BLaER1 (cell line): ENCODE measurements around the gene UBXN7.
A peak's percentile ranks its signal among the peaks of the same experiment; 100 is the strongest.
"Not testable (repeated sequence)": the region's sequence is repeated elsewhere in the genome, so short reads cannot be mapped to it uniquely, and the experiment has no call there.

Experiments
- H3K27ac ChIP-seq: shearing (Covaris generic); formaldehyde crosslinking; 2 replicates; pipeline ENCODE4 v1.8.1; 2022
- H3K27me3 ChIP-seq: shearing (Covaris generic); formaldehyde crosslinking; 2 replicates; pipeline ENCODE4 v1.8.1; 2022
- H3K36me3 ChIP-seq: shearing (Covaris generic); formaldehyde crosslinking; 2 replicates; pipeline ENCODE4 v1.8.1; 2022
- H3K4me1 ChIP-seq: shearing (Covaris generic); formaldehyde crosslinking; 2 replicates; pipeline ENCODE4 v1.8.1; 2022
- H3K4me2 ChIP-seq: shearing (Covaris generic); formaldehyde crosslinking; 2 replicates; pipeline ENCODE4 v1.8.1; 2022
- H3K4me3 ChIP-seq: shearing (Covaris generic); formaldehyde crosslinking; 2 replicates; pipeline ENCODE4 v1.8.1; 2022
- H3K9ac ChIP-seq: shearing (Covaris generic); formaldehyde crosslinking; 2 replicates; pipeline ENCODE4 v1.8.1; 2022
- H3K9me3 ChIP-seq: shearing (Covaris generic); formaldehyde crosslinking; 2 replicates; pipeline ENCODE4 v1.8.1; 2022
- H4K20me1 ChIP-seq: shearing (Covaris generic); formaldehyde crosslinking; 2 replicates; pipeline ENCODE4 v1.8.1; 2022
- Cebpa-rat ChIP-seq: shearing (Covaris generic); IDR thresholded peaks from 2 replicates; pipeline ENCODE4 v1.8.1; 2022

The UBXN7 gene

DNA sequence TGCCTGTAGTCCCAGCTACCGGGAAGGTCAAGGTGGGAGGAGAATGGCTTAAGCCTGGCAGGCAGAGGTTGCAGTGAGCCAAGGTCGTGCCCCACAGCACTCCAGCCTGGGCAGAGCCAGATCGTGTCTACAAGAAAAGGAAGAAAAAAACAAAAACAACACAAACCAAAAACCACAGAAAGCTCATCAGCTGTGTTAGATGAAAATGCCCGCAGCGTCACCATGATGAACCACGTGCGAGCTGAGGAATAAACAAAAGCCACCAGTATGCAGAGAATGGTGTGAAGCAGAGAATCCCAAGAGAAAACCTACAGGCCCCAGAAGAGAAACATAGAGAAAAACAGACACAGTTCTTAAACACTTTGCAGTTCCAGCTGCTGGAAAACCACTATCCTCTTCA lies 74.3 kb downstream of the UBXN7 start:
- Histone ChIP-seq H3K9ac (no peak overlapping the region; the same call in 1 of the 2 replicates), H3K4me2 (peak overlapping the region; percentile 70), H3K36me3 (peaks cover 94% of the 10 kb centered on the region), H4K20me1 (peaks cover 64% of the 10 kb centered on the region), H3K27ac (no peak overlapping the region), H3K4me1 (peaks cover 26% of the 10 kb centered on the region), H3K27me3 (no peaks in the 10 kb centered on the region), H3K9me3 (no peaks in the 10 kb centered on the region), H3K4me3 (no peak overlapping the region)
- TF ChIP-seq Cebpa-rat, result no peak

- Histone ChIP-seq H3K9me3 (no peaks in the 10 kb centered on the region), H3K4me1 (peaks cover 26% of the 10 kb centered on the region), H3K4me2 (no peak overlapping the region), H3K4me3 (no peak overlapping the region), H3K36me3 (peaks cover 93% of the 10 kb centered on the region), H3K27ac (no peak overlapping the region), H3K9ac (no peak overlapping the region), H4K20me1 (peaks cover 64% of the 10 kb centered on the region), H3K27me3 (no peaks in the 10 kb centered on the region)
- TF ChIP-seq Cebpa-rat, result no peak
Measured at GRCh38 chr3:196356556-196356955, 75.7 kb downstream of the UBXN7 start.

DNA sequence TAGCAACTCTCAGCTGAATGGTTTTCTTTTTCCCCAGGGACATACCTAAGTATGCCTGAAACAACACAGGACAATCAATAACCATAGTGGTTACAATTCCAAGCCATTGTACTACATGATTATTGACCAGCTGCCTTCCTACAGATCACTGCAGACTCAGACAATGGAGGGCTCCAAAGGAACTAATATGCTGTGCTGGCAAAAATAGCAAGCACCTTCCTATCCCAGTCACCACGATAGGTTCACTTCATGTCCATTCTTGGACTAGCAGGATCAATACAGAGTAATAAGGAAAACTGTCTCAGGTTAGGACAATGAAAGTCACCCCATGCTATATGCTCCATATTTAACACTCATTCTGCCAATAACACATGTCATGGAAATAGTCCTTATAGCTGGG lies 76.6 kb downstream of the UBXN7 start:
- H3K4me3 ChIP-seq, result no peak overlapping the region
- peaks cover 26% of the 10 kb centered on the region for H3K4me1 ChIP-seq
- H3K36me3 ChIP-seq, result peaks cover 88% of the 10 kb centered on the region
- no peaks in the 10 kb centered on the region for H3K9me3 ChIP-seq
- no peak for TF ChIP-seq Cebpa-rat
- no peak overlapping the region for H3K4me2 ChIP-seq
- no peak overlapping the region for H3K9ac ChIP-seq
- peaks cover 62% of the 10 kb centered on the region for H4K20me1 ChIP-seq
- H3K27ac ChIP-seq, result no peak overlapping the region
- H3K27me3 ChIP-seq, result no peaks in the 10 kb centered on the region

- peaks cover 83% of the 10 kb centered on the region for H3K36me3 ChIP-seq
- peaks cover 46% of the 10 kb centered on the region for H4K20me1 ChIP-seq
- no peak overlapping the region for H3K9ac ChIP-seq
- no peaks in the 10 kb centered on the region for H3K27me3 ChIP-seq
- H3K4me1 ChIP-seq, result peaks cover 22% of the 10 kb centered on the region
- no peak overlapping the region for H3K4me3 ChIP-seq
- H3K9me3 ChIP-seq, result no peaks in the 10 kb centered on the region
- no peak overlapping the region for H3K4me2 ChIP-seq
- TF ChIP-seq Cebpa-rat, result no peak
- no peak overlapping the region for H3K27ac ChIP-seq
Measured at GRCh38 chr3:196354132-196354531, 78.1 kb downstream of the UBXN7 start.

DNA sequence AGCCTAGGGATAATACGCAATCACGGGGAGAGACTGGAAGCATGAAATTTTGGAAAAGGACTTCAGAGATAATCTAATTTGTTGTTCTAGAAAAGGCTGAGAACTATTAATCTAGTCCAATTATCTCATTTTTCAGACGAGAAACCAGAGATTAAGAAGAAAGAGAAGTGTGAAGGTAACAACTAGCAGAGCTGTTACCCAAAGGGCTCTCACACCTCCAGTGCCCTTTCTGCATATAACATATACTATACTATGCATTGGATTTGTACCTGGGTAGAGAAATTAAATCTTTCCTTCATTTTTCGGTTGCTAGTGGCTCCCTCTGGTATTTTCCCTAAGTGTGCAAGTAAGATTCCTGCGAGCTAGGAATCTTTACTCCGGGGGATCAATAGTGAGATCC lies 80.7 kb downstream of the UBXN7 start:
- H4K20me1 ChIP-seq, result peaks cover 20% of the 10 kb centered on the region
- H3K4me2 ChIP-seq, result no peak overlapping the region
- H3K4me3 ChIP-seq, result no peak overlapping the region
- no peak overlapping the region for H3K27ac ChIP-seq
- H3K9me3 ChIP-seq, result no peaks in the 10 kb centered on the region
- peaks cover 80% of the 10 kb centered on the region for H3K36me3 ChIP-seq
- no peaks in the 10 kb centered on the region for H3K27me3 ChIP-seq
- no peaks in the 10 kb centered on the region for H3K4me1 ChIP-seq
- no peak for TF ChIP-seq Cebpa-rat
- no peak overlapping the region for H3K9ac ChIP-seq

- no peak for TF ChIP-seq Cebpa-rat
- Histone ChIP-seq H3K9me3 (no peaks in the 10 kb centered on the region), H3K9ac (no peak overlapping the region), H4K20me1 (0 out of 2 replicates have a peak, but pooled peaks cover 9% of the 10 kb centered on the region), H3K4me1 (peaks cover 13% of the 10 kb centered on the region), H3K27me3 (no peaks in the 10 kb centered on the region), H3K4me3 (no peak overlapping the region), H3K27ac (no peak overlapping the region), H3K36me3 (peaks cover 73% of the 10 kb centered on the region), H3K4me2 (no peak overlapping the region)
Measured at GRCh38 chr3:196350067-196350466, 82.2 kb downstream of the UBXN7 start.

DNA sequence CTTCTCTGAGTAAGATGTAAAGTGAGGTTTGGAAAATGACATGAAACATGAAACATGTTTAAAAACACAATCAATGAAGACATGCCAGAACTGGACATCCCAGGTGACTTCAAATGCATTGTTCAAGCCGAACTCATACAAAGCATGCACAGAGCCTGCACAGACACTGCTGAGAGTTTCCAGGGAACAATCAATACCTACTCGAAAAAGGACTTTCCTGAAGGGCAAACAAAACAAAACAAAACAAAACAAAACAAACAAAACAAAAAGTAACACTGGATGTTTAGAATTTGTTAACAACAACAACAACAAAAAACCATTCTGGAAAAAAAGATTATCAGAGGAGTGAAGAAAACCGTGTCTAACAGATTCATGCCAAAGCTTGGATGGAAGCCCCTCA lies 83.5 kb downstream of the UBXN7 start:
- peaks cover 22% of the 10 kb centered on the region for H3K4me1 ChIP-seq
- no peaks in the 10 kb centered on the region for H3K9me3 ChIP-seq
- no peaks in the 10 kb centered on the region for H3K27me3 ChIP-seq
- H3K4me3 ChIP-seq, result no peak overlapping the region
- H3K27ac ChIP-seq, result no peak overlapping the region
- 0 out of 2 replicates have a peak, but pooled peaks cover 9% of the 10 kb centered on the region for H4K20me1 ChIP-seq
- no peak for TF ChIP-seq Cebpa-rat
- peaks cover 61% of the 10 kb centered on the region for H3K36me3 ChIP-seq
- no peak overlapping the region for H3K4me2 ChIP-seq
- no peak overlapping the region for H3K9ac ChIP-seq

GRCh38 chr3:196344663-196345062 lies 87.6 kb downstream of the UBXN7 start:
- Histone ChIP-seq H3K27me3 (no peaks in the 10 kb centered on the region), H3K4me2 (peak overlapping the region; percentile 64), H3K4me1 (peaks cover 22% of the 10 kb centered on the region), H3K27ac (peak overlapping the region; percentile 42), H3K36me3 (peaks cover 31% of the 10 kb centered on the region), H3K9me3 (no peaks in the 10 kb centered on the region), H3K9ac (peak overlapping the region; percentile 17; the same call in 1 of the 2 replicates), H3K4me3 (no peak overlapping the region), H4K20me1 (no peaks in the 10 kb centered on the region)
- no peak for TF ChIP-seq Cebpa-rat

DNA sequence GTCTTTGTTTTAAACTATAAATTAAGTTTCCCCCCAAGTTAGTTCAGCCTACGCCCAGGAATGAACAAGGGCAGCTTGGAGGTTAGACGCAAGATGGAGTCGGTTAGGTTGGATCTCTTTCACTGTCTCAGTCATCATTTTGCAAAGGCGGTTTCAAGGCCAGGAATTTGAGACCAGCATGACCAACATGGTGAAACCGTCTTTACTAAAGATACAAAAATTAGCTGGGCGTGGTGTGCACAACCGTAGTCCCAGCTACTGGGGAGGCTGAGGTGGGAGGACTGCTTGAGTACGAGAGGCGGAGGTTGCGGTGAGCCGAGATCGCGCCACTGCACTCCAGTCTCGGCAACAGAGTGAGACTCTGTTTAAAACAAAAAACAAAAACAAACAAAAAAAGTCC lies 88.3 kb downstream of the UBXN7 start:
- H3K4me2 ChIP-seq, H3K9ac ChIP-seq, H3K9me3 ChIP-seq: not testable (repeated sequence)

DNA sequence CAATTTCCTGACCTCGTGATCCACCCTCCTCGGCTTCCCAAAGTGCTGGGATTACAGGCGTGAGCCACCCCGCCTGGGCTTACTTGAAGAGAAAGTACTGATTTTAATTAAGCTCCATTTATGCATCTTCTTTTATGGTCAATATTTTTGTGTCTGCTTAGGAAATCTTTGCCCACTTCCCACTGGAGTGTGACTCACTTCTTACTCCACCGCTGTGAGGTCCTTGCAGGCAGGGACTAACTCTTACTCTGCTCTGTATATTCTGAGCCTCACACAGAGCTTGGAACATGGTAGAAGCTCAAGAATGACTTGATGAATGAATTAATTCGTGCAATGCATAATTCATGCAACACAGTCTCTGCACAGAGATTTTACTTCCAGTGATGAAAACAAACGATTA lies 91.1 kb downstream of the UBXN7 start:
- Histone ChIP-seq H3K4me1 (peaks cover 21% of the 10 kb centered on the region), H3K4me2 (no peak overlapping the region), H3K9me3 (no peaks in the 10 kb centered on the region), H3K36me3 (0 out of 2 replicates have a peak, but pooled peaks cover 5% of the 10 kb centered on the region), H3K27ac (no peak overlapping the region), H4K20me1 (no peaks in the 10 kb centered on the region), H3K9ac (no peak overlapping the region), H3K4me3 (no peak overlapping the region), H3K27me3 (no peaks in the 10 kb centered on the region)
- no peak for TF ChIP-seq Cebpa-rat

More for the DNA sequence above, 88.3 kb downstream of the UBXN7 start:
- Histone ChIP-seq H3K36me3 (peaks cover 23% of the 10 kb centered on the region), H3K4me1 (peaks cover 22% of the 10 kb centered on the region)
- H3K4me3 ChIP-seq, H4K20me1 ChIP-seq, H3K27ac ChIP-seq, H3K27me3 ChIP-seq: not testable (repeated sequence)

- Histone ChIP-seq H3K4me1 (peaks cover 14% of the 10 kb centered on the region), H3K4me3 (no peak overlapping the region), H3K9me3 (no peaks in the 10 kb centered on the region), H3K27me3 (no peaks in the 10 kb centered on the region), H3K36me3 (no peaks in the 10 kb centered on the region), H3K4me2 (no peak overlapping the region), H4K20me1 (no peaks in the 10 kb centered on the region), H3K9ac (no peak overlapping the region), H3K27ac (no peak overlapping the region)
- TF ChIP-seq Cebpa-rat, result no peak
Measured at GRCh38 chr3:196340466-196340865, 91.8 kb downstream of the UBXN7 start.
